Measurements from ENCODE around the gene KDELR3.
A peak's percentile ranks its signal among the peaks of the same experiment; 100 is the strongest.

KDELR3 gene

GRCh38 chr22:38432264-38432663, 35.6 kb upstream of the KDELR3 start:
- H3K27ac ChIP-seq = no peak overlapping the region
- no peak for TF ChIP-seq ZFX (IDR thresholded peaks at IDR 0.05; ENCODE audit: borderline replicate concordance)
- TF ChIP-seq, protein P1, sequence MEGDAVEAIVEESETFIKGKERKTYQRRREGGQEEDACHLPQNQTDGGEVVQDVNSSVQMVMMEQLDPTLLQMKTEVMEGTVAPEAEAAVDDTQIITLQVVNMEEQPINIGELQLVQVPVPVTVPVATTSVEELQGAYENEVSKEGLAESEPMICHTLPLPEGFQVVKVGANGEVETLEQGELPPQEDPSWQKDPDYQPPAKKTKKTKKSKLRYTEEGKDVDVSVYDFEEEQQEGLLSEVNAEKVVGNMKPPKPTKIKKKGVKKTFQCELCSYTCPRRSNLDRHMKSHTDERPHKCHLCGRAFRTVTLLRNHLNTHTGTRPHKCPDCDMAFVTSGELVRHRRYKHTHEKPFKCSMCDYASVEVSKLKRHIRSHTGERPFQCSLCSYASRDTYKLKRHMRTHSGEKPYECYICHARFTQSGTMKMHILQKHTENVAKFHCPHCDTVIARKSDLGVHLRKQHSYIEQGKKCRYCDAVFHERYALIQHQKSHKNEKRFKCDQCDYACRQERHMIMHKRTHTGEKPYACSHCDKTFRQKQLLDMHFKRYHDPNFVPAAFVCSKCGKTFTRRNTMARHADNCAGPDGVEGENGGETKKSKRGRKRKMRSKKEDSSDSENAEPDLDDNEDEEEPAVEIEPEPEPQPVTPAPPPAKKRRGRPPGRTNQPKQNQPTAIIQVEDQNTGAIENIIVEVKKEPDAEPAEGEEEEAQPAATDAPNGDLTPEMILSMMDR (IDR thresholded peaks at IDR 0.05) = no peak

DNA sequence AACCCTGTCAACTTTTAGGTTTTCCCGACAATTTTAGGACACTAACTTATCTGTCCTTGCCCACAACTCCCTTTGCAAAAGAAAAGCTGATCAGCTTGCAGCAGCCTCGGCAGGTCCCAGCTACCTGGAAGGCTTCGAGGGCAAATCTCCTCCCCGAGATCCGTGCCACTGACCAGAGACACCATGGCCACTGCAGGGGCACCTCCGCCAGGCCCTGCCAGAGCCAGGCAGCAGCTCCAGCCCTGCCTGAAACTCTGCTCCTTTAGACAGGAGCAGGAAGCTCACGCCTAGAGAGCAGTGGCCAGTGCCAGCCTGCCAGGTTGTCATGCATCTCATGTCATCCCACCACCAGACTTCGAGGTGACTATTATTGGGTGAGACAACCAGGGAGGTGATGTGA, 34.0 kb upstream of the KDELR3 start:
- H3K27ac ChIP-seq = no peak overlapping the region
- TF ChIP-seq, protein P1 (IDR thresholded peaks at IDR 0.05) = no peak
- TF ChIP-seq ZFX (IDR thresholded peaks at IDR 0.05; ENCODE audit: borderline replicate concordance) = no peak

- no peak for TF ChIP-seq ZFX (IDR thresholded peaks at IDR 0.05; ENCODE audit: borderline replicate concordance)
- TF ChIP-seq, protein P1 (IDR thresholded peaks at IDR 0.05) = peak; percentile 27
These were observed 32.9 kb upstream of the KDELR3 start for GRCh38 chr22:38435010-38435409.

DNA sequence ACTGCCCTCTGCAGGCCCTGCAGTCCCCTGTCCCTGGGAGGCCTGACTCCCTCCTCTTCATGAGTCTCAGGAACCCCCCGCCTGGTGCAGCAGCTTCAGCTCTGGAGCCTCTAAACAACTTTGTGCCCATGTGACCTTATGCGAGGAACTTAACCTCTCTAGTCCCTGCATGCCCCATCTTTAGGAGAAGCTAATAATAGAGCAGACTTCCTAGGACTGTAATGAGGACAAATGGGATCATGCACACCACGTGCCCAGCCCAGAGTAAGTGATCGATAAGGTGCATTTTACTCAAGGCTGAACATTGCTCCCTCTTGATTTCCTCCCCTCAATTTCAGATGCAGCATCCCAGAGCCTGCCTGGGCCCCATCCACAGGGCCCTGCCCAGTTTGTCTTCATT, 31.9 kb upstream of the KDELR3 start:
- H3K27ac ChIP-seq = no peak overlapping the region
- TF ChIP-seq ZFX (IDR thresholded peaks at IDR 0.05; ENCODE audit: borderline replicate concordance) = no peak
- TF ChIP-seq, protein P1 (IDR thresholded peaks at IDR 0.05) = no peak

More at GRCh38 chr22:38435010-38435409, 32.9 kb upstream of the KDELR3 start:
- no peak overlapping the region for H3K27ac ChIP-seq

DNA sequence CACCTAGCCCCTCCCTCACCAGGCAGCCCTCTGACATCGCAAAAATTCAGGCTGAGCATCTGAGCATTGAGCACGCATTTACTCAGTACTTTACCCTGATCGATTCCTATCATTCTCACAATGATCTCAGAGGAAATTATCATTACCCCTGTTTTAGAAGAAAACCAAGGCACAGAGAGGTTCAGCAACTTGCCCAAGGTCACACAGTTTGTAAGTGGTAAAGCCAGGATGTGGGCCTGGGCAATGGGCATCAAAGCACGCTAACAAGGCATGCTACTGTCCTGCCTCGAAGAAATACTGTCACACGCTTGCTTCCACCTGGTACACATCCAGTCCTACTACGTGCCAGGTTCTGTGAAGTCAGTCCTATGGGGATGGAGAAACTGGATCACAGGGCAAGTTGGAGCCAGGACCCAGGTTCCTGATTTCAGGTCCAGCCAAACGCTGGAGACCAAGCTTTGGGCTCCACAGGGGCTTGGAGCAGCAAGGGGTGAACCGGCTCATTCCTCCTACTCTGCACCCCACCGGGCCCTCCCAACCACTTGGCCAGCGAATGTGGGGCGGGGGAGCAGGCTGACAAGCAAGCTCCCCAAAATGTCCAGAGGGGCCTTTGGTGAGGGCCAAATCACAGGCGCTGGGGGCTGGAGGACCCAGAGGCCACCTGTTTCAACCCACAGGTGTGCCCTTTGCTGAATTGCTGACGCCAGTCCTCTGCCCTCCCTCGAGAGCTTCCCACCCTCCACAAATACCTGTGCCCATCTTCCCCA, 31.1 kb upstream of the KDELR3 start:
- no peak overlapping the region for H3K27ac ChIP-seq
- TF ChIP-seq, protein P1 (IDR thresholded peaks at IDR 0.05) = no peak
- no peak for TF ChIP-seq ZFX (IDR thresholded peaks at IDR 0.05; ENCODE audit: borderline replicate concordance)

GRCh38 chr22:38437416-38437815, 30.5 kb upstream of the KDELR3 start:
- no peak for TF ChIP-seq ZFX (IDR thresholded peaks at IDR 0.05; ENCODE audit: borderline replicate concordance)
- TF ChIP-seq, protein P1 (IDR thresholded peaks at IDR 0.05) = no peak

DNA sequence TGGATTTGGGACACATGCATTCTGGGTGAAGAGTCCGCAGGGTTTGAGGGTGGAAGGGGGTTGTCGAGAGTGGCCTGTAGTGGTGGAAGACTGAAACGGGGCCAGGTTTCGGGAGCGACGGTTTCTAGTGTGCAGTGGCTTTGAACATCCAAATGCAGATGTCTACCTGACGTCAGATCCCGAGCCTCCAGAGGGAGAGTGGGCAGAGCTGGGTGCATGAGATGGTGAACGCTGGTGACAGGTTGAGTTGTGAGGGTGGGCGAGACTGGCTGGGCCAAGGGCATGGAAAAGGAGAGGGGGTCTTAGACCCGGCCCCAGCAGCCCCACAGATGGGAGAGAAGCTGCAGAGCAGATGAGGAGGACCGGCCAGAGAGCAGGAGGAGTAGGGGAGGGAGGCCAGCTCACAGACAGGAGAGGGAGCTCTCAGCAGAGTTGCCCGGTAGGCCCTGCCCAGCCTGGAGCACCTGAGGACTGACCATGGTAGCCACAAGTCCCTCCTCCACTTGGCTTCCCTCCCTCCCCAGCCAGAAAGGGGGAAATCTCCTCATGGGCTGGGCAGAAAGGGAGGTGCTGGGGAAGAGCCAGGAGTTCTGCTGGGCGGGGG, 27.0 kb upstream of the KDELR3 start:
- H3K27ac ChIP-seq = no peak overlapping the region
- no peak for TF ChIP-seq ZFX (IDR thresholded peaks at IDR 0.05; ENCODE audit: borderline replicate concordance)
- TF ChIP-seq, protein P1 (IDR thresholded peaks at IDR 0.05) = no peak

More at GRCh38 chr22:38437416-38437815, 30.5 kb upstream of the KDELR3 start:
- H3K27ac ChIP-seq = no peak overlapping the region

Data from 22Rv1 (cell line).